Suppressor macrophage (primary cell): ENCODE measurements around the gene BST1.

Source experiments
- DNase-seq, 4 experiments: peaks; one replicate each; pipeline ENCODE4 v3.0.0-alpha.2; 2020 to 2022

The BST1 gene

DNA sequence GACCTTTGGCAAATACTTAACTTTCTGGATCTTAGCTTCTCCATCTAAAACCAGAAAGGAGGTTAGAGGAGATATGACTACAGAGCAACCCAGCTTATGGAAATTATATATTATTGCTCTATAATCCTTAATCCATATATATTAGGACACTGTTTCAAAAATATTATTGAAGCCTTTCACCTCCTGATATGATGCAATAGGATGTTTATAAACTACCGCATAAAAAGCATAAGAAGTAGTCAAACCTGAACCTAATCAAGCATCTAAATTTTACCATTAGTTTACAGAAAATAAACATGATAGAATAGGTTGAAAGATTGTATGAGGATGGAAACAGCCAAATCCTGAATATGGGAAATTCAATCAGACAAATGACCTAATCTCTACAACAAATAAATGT is 26.8 kb upstream of the BST1 start:
- no peak for DNase-seq

DNA sequence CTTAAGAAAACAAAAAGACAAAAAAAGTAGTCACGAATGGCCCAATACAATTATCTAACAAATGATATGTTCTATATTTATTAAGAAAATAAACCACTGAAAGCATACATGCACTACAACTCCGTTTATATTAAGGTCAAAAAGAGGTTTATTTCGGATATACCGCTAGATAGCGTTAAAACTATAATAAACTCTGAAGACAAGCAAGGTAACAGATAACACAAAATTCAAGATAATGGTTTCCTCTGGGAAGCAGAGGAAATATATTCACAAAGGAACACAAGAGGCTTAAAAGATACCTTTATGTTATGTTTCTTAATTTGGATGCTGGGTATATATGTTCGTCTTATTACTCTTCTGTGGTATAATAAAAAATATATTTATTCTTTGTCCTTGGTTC is 26.0 kb upstream of the BST1 start:
- no peak for DNase-seq

DNA sequence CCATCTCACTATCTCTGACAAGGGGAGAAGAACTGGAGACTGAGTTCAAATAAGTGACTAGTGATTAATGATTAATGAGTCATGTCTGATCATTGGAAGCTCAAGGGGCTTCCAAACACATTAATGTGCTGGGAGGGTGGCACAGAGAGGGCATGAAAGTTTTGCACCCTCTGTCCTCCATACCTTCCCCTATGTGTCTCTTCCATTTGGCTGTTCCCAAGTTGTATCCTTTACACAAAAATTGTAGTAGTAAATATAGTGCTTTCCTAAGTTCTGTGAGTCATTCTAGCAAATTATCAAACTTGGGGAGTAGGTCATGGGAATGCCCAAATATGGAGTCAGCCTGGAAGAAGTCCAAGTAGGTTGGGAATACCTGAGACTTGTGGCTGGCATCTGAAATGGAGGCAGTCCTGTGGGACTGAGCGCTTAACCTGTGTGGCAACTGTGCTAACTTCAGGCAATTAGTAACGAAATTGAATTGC is 25.3 kb upstream of the BST1 start:
- no peak for DNase-seq

DNA sequence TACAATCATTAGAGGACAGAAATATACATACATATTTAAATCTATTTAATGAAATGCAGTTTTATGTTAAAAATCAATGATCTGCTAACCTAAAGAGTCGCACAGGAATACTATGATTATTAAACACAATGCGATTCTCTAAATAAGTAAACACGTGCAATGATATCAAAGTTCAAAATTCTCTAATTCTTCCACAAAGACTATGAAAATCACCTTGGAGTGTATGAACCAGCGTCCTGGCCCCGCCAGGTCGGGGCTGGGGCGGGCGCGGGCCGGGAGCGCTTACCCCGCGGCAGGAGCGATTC is 21.8 kb upstream of the BST1 start:
- DNase-seq, result no peak

DNA sequence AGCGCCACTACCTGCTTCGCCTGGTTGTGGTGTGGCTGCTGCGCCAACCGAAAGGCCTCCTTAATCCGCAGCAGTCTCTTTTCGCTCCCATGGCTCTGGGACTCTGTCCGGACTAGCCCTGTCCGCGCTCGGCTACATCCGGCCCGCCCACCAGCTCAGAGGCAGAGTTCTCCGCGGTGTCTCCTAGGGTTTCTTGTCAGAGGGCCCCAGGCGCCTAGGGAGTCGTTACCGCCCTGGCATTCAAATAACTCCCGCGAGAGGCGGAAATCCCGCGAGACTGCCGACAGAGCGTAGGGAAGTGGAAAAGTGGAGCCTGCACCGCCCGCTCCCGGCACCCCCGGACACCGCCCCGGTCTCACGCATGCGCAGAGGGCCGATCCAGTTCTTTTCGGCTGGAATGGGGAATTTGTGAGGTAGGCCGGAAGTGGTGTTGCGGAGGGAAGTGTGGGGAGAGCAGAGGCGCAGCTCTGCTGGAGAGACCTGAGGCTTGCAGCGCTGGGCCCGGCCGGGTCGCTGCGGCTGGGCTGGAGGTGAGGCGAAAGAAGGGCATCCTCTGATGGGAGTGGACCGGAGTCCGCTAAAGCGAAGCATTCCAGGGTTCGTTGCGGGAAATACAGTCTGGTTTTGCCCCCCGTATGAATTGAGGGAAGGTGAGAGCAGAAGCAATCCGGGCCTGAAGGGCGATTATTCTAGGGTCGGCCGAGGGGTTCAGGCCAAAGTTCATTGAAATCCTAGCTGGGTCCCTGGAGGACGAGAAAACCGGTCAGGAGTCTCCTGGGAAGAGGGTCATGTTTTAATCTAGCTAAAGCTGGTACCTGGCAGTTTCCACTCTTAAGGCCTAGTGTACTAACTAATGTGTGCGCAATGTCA is 21.3 kb upstream of the BST1 start, which contains the start of gene FAM200B:
FAM200B (plus strand) TSS at position 456 of the 870 bp plus-strand sequence. CDS start 5,151 bp downstream, outside the sequence.
- DNase-seq, result peak; percentile 99 to 100 (median 100)

DNA sequence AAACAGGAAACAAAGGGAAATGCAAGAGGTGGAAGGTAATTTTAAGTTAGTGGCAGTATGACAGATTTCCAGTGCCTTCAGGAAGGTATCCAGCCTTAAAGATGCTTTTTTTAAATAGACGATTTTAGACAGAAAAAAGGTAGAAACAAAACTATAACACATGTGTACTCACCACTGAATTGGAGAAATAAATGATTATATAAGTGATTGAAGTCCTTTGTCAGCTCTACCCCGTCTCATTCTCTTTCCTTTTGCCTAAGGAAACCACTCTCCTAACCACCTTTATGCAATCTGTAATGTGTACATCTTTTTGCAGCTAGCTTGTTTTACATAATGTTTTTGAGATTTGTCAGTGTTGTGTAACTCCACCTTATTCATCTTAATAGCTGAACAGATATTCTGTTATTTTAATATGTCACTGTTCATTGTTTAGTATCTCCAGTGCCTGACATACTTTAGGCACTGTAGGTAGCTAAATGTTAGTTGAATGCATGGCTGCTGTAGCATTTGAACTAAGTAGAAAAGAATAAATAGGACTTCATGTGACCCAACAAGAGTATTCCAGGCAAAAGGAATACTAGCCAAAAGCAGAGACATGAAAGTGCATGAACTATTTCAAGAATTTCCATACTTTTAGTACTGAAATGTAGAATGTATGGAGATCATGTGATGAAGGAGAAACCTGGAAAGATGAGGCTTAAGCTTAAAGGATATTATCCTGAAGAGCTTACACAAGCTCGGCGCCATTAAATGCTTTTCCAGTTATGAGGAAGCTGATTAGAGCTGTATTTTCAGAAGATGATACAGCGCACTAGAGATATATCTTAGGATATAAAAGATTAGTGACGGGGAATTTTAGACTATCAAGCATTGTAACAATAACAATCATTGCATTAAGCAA is 20.4 kb upstream of the BST1 start:
- DNase-seq, result peak in 1 of 4 experiments; percentile 23

DNA sequence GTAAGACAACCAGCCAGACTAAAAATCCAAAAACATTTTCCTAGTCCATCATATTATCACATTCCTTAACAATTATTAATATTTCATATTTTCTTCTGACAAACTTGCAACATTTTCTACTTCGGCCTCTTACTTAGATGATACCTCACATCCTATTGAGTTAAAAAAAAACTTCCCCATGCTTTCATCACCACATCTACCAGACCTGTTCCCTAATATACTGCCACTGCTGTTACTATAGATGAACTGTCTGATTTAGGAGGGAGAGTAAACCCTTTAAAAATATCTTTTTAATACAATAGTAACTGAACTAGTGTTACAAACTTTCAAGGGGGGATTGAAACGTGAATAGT is 19.7 kb upstream of the BST1 start:
- peak in 2 of 4 experiments; percentile 56 to 60 for DNase-seq

DNA sequence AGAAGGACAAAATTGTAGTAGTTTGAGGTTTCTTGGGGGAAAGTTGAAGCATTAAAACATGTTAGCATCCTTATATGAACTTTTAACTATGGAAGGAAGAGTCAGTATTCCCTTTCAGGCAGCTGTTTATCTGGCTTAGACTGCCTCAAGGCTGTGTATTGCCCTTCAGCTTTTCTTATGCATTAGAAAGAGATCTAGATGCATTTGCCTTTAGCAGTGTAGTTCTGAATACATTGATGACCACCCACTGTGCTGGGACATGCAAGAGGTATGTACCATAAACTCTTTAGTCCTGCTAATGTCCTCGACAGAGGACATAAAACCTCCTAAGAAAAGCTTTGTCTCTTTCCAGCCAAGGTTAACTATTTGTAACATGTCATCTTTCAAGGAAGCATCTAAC is 18.4 kb upstream of the BST1 start:
- DNase-seq, result no peak

DNA sequence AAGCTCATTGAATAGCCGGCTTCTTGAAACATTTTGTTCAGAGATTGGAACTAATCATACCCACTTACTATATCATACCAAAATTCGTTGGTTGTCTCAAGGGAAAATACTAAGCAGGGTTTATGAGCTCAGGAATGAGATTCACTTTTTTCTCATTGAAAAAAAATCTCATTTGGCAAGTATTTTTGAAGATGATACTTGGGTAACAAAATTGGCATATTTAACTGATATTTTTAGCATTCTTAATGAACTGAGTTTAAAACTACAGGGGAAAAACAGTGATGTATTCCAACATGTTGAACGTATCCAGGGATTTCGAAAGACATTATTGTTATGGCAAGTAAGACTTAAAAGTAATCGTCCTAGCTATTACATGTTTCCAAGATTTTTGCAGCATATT is 14.8 kb upstream of the BST1 start:
- DNase-seq, result no peak

DNA sequence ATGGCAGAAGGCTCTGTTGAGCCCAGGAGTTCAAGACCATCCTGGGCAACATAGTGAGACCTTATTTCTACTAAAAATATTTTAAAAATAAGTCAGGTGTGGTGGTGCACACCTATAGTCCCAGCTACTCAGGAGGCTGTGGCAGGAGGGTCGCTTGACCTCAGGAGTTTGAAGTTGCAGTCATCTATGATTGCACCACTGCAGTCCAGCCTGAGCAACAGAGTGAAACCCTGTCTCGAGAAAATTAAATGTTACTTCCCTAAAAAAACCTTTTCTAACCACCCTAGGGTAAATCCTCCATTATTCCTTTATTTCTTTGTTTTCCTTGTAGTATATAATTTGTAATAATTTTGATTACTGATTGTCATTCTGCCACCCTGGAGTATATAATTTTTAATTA is 13.3 kb upstream of the BST1 start:
- peak; percentile 48 to 80 (median 74) for DNase-seq

DNA sequence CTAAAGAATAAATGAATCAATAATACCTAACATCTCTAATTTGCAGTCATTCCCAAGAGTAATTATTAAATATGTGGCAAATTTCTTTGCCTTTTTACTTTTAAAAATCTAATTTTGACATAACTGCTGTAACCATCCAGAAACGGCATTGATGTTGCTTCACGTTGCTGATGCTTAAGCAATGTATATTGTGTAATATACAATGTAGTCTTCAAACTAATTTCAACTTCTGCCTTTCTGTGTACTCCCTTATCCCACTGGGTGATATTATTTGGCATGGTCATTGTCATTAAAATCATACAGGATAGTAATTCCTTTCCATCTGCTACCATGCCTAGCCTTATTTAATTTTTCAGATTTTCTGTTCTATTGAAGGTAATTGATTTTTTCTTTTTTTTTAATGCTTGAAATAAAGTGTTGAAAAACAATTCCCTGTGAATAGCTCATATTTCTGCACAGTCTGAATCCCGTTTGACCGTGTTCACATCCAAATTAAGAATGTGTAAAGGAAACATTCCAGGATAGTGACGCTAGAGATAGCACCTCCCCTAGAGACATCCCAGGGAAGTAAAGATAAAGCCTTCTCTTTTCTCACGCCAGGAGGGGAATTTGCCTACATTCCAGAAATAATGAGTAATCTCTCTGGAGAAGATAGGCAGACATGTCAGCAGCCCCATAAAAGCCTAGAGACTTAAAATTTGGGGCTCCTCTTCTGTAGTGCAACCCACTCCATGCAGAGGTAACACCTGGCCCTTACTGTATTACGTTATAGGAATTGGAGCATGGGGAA is 12.7 kb upstream of the BST1 start:
- DNase-seq, result peak; percentile 50 to 90 (median 74)

DNA sequence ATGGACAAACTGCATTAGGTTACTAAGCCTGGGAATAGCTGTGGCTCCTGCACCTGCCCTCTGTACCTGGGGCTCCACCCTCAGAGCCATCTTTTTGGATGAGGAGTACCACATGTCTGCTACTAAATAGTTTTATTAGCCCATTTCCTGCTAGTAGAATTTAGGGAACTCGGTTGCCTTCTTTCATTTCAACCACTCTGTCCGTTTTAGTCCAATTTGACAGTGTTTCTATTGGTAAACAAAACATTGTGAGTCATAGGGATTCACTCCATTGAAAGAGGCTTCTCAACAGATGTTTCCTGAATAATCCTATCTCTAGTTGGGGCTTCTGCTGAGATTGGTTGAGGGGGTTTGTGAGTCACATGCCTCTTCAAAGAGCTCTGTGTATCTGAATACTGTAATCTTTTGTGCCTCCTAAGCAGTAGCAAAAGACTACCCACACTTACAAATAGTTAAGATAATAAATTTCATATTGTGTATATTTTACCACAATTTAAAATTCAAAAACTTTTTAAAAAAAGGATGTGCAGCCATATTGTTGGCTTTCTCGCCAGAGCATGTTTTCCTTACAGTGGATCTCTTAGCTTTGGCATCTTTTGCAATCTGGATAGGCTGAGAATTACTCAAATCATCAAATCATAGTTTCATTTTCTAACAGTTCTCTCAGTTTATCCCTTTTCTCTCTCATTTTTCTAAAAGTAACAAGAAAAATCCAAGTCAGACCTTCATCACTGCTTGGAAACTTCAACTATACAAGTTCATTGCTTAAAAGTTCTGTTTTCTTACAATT is 11.3 kb upstream of the BST1 start:
- peak; percentile 29 to 73 (median 56) for DNase-seq

DNA sequence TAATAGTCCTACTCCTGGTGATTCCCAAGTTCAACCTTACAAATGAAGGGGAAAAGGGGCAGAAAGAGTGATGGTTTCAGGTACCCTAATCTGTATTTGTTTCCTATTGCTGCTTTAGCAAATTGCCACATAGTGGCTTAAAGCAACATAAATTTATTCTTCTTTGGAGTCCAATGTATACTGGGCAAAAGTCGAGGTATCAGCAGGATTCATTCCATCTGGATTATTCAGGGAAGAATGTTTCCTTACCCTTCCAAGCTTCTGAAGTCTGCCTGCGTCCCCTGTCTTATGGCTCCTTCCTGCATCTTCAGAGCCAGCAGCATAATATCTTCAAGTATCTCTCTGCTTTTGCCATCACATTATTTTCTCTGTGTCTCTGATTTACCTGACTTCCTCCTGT is 10.3 kb upstream of the BST1 start:
- no peak for DNase-seq

DNA sequence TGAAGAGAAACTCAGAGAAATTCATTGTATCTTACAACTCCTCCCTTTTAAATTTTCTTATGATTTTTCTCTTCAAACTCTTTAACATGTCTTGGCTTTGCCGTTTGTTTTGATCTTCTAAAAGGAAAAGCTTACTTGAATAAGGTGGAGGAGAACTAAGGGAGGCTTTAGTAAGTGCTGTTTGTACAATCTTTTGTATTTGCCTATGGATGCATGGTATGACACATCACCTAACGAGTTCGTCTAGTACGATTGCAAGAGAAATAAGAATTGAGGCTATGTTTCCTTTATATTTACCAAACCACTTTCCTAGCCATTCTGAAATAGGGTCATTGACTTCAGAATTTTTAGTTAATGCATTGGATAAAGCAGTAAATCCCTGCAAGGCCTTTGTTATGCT is 8.4 kb upstream of the BST1 start:
- no peak for DNase-seq

DNA sequence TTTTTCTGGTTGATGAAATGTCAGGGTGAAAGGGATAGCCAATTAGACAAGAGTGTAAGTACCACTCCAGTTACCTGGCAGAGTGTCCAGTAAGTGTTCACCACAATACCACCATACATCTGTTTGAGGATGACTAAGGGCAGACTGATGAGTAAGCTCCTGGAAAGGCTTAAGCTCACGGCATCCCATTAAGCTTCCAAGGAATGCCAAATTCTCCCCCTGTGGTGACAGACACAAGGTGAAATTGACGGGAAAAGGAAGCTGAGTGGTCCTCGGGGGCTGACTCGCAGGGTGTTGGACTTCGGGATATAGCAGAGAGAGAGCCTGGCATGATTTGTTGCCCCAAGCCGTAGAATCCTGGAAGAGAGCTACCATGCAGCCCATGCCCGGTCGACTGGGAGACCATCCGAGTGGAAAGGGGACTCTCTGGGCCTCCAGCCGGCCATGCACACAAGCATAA is 7.6 kb upstream of the BST1 start:
- no peak for DNase-seq

DNA sequence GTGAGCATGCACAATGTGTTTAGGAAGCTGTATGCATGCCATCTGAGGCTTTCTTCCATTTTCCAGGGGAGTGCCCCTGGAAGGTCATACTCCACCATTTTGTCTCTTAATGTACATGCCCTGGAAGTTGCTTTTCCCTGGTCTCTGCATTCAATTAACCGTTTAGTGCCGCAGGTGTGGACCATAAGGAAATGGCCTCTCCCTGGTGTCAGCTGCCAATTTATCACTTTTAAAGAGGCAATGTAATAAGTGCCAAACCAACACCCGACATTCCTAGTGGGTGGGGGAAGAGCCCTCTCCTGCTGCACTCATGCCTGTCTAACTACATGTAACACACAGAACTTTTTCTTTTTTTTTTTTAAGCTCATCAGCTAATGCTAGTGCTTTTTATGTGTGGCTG is 7.1 kb upstream of the BST1 start:
- no peak for DNase-seq

DNA sequence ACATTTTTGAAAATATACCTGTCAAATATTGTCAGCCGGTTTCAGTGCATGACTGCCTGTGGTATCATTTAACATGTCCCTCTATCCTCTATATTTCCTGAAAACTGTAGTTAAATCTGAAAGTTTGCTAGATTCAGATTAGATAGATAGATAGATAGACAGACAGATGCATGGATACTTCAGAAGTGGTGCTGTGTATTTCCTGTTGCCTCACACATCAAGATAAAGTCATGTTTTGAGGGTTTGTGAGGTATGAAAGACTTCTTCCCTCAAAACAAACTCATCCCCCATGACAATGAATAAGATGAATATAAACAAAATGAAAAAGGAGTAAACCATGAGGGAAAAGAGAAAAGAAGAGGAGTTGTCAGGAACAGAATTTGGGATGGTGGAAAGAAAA is 6.0 kb upstream of the BST1 start:
- DNase-seq, result no peak

DNA sequence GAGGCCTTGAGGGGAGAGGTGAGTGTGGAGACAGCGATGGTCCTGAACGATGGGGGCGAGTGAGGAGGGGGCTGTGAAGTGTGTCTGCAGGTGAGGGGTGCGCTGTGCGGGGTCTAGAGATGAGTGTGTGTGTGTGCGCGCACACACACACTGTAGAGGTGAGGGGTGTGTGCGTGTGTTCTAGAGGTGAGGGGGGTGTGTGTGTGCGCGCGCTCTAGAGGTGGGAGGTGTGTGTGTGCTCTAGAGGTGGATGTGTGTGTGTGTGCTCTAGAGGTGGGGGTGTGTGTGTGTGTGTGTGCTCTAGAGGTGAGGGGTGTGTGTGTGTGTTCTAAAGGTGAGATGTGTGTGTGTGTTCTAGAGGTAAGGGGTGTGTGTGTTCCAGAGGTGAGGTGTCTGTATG is 574 bp downstream of the BST1 start:
- no peak for DNase-seq

DNA sequence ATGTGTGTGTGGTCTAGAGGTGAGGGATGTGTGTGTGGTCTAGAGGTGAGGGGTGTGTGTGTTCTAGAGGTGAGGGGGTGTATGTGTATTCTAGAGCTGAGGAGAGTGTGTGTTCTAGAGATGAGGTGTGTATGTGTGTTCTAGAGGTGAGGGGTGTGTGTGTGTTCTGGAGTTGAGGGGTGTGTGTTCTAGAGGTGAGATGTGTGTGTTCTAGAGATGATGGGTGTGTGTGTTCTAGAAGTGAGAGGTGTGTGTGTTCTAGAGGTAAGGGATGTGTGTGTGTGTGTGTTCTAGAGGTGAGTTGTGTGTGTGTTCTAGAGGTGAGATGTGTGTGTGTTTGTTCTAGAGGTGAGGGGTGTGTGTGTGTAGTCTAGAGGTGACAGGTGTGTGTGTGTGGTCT is 1.3 kb downstream of the BST1 start:
- DNase-seq, result no peak

DNA sequence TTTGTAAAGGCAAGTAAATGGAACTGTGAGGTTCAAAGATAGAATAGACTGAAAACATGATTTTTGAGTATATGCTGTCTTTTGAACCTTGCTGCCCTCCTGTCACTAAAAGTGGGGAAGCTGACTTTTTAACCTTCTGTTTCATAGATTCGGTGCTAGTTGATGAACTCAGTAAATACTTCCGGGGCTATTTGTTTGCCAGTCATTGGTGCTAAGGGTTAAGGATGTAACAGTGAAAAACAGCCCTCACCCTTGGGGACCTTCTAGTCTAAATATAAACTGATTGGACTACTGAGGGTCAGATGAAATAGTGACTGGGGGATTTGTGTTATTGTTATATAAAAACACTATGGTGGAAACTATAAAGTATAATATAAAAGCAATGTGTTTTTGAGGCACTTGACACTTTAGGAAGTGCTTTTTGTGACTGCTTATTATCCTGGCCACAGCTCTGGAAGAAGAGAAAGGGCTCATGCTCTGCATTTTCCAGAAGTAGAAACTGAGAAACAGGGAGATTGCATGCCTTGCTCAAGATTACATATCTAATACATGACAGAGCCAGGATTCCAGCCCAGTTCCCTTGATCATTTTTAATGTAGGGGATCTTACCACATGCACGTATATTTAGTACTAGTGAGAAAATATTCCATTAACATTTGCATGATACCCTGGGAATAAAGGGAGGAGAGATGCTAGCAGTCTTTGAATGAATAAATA is 3.9 kb downstream of the BST1 start:
- no peak for DNase-seq

DNA sequence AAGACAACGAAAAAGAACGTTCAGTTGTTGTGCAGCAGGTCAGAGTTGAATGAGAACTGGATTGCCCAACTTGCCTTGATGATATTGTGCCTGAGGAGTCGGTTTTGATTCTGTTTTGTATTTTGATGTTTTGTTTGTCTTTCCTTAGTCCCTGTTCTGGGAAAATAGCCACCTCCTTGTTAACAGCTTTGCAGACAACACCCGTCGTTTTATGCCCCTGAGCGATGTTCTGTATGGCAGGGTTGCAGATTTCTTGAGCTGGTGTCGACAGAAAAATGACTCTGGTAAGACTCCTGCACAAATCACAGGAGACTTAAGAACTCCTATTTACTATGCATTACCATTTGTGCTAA is 4.5 kb downstream of the BST1 start:
- no peak for DNase-seq
